ENCODE measurements around the gene SLCO3A1.

The SLCO3A1 gene

GRCh38 chr15:91881569-91882297 lies 28.2 kb downstream of the SLCO3A1 start:
- POLR2A ChIA-PET (ENCODE audit: low non-redundant PET), result interaction anchor here (0.9 kb wide), 1 partner anchor 11 kb away, joined by 3 read pairs; no protein-coding TSS in a partner anchor

GRCh38 chr15:91882858-91883586 lies 29.5 kb downstream of the SLCO3A1 start:
- no peak overlapping the region for H3K27ac ChIP-seq
- TF ChIP-seq, protein P1, sequence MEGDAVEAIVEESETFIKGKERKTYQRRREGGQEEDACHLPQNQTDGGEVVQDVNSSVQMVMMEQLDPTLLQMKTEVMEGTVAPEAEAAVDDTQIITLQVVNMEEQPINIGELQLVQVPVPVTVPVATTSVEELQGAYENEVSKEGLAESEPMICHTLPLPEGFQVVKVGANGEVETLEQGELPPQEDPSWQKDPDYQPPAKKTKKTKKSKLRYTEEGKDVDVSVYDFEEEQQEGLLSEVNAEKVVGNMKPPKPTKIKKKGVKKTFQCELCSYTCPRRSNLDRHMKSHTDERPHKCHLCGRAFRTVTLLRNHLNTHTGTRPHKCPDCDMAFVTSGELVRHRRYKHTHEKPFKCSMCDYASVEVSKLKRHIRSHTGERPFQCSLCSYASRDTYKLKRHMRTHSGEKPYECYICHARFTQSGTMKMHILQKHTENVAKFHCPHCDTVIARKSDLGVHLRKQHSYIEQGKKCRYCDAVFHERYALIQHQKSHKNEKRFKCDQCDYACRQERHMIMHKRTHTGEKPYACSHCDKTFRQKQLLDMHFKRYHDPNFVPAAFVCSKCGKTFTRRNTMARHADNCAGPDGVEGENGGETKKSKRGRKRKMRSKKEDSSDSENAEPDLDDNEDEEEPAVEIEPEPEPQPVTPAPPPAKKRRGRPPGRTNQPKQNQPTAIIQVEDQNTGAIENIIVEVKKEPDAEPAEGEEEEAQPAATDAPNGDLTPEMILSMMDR (conservative IDR thresholded peaks at IDR 0.05; ENCODE audit: low read depth), result no peak
- POLR2A ChIA-PET (ENCODE audit: low non-redundant PET), result no interaction called here
- DNase-seq (ENCODE audit: low spot score), result no peak
- CTCF ChIA-PET, result no interaction called here

More at GRCh38 chr15:91881569-91882297, 28.2 kb downstream of the SLCO3A1 start:
- CTCF ChIA-PET, result no interaction called here
- H3K27ac ChIP-seq, result no peak overlapping the region
- no peak for DNase-seq (ENCODE audit: low spot score)
- TF ChIP-seq, protein P1 (conservative IDR thresholded peaks at IDR 0.05; ENCODE audit: low read depth), result no peak

GRCh38 chr15:91884606-91885005 lies 31.1 kb downstream of the SLCO3A1 start:
- TF ChIP-seq, protein P1 (conservative IDR thresholded peaks at IDR 0.05; ENCODE audit: low read depth), result no peak
- ChIA-PET POLR2A (ENCODE audit: low non-redundant PET) (no interaction called here), CTCF (interaction anchor here (0.7 kb wide), 1 partner anchor 232 kb away, joined by 7 read pairs; no protein-coding TSS in a partner anchor)
- no peak overlapping the region for H3K27ac ChIP-seq
- DNase-seq (ENCODE audit: low spot score), result no peak

DNA sequence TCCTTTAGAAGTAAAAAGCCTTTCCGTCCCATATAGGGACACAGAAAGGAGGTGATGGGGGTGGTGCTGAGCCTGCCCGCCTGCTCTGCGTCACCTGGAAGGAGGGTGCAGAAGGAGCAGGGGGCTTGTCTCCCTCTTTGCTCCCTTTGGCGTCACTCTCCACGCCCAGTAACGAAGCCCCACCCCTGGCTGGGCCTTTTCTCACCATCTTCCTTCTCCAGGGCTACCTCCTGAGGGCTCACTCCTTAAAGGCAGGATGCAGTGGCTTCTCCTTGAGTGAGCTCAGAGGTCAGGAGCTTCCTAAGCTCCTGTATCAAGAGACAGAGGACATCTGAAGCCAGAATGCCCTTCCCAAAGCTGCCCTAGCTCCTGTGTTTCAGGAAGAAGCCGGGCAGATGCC lies 31.5 kb downstream of the SLCO3A1 start:
- TF ChIP-seq, protein P1 (conservative IDR thresholded peaks at IDR 0.05; ENCODE audit: low read depth), result no peak
- ChIA-PET CTCF (no interaction called here), POLR2A (ENCODE audit: low non-redundant PET) (no interaction called here)
- no peak for DNase-seq (ENCODE audit: low spot score)
- H3K27ac ChIP-seq, result no peak overlapping the region

DNA sequence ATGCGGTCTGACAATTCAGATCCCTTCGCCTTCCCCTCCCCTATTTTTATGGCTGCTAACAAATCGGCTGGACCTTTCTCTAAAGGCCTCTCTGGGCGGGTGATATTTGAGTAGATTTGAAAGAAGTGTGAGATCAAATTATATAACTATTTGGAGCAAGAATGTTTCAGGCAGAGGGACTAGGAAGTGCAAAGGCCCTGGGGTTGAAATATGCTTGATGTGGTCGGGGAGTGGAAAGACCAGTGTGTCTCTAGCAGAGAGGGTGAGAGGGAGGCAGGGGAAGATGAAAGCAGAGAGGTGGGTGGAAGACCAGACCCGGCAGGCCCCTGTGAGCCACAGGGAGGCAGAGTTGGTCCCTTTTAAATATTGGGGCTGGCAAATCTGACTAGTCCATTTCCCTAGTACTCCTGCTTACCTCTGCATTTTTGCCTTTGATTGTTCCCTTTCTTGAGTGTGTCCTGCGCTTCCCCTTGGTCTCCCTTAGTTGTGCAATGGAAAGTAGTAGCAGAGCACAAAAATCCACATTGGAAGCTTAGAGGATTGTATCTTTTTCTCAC lies 32.3 kb downstream of the SLCO3A1 start:
- no peak overlapping the region for H3K27ac ChIP-seq
- ChIA-PET POLR2A (ENCODE audit: low non-redundant PET) (no interaction called here), CTCF (no interaction called here)
- DNase-seq (ENCODE audit: low spot score), result no peak
- TF ChIP-seq, protein P1 (conservative IDR thresholded peaks at IDR 0.05; ENCODE audit: low read depth), result no peak

- POLR2A ChIA-PET (ENCODE audit: low non-redundant PET), result no interaction called here
These were observed 33.4 kb downstream of the SLCO3A1 start for GRCh38 chr15:91886878-91887277.

More at GRCh38 chr15:91886878-91887277, 33.4 kb downstream of the SLCO3A1 start:
- no peak for DNase-seq (ENCODE audit: low spot score)
- H3K27ac ChIP-seq, result no peak overlapping the region; the same call in 1 of the 2 replicates
- TF ChIP-seq, protein P1 (conservative IDR thresholded peaks at IDR 0.05; ENCODE audit: low read depth), result no peak
- CTCF ChIA-PET, result interaction anchor here (0.7 kb wide), 1 partner anchor 61 kb away, joined by 3 read pairs; no protein-coding TSS in a partner anchor
